GM21423 (cell line): ENCODE data around the gene CEP97.
A peak's percentile ranks its signal among the peaks of the same experiment; 100 is the strongest.
"Not testable (repeated sequence)": the region's sequence is repeated elsewhere in the genome, so short reads cannot be mapped to it uniquely, and the experiment has no call there.

Experiments used
- ATAC-seq: cut with Tn5 transposase; IDR thresholded peaks from one replicate; pipeline ENCODE4 v1.9.1; 2021; ENCODE audit warnings: mild to moderate bottlenecking, moderate library complexity; ENCODE audit not compliant: unreplicated experiment

CEP97 gene, protein sequence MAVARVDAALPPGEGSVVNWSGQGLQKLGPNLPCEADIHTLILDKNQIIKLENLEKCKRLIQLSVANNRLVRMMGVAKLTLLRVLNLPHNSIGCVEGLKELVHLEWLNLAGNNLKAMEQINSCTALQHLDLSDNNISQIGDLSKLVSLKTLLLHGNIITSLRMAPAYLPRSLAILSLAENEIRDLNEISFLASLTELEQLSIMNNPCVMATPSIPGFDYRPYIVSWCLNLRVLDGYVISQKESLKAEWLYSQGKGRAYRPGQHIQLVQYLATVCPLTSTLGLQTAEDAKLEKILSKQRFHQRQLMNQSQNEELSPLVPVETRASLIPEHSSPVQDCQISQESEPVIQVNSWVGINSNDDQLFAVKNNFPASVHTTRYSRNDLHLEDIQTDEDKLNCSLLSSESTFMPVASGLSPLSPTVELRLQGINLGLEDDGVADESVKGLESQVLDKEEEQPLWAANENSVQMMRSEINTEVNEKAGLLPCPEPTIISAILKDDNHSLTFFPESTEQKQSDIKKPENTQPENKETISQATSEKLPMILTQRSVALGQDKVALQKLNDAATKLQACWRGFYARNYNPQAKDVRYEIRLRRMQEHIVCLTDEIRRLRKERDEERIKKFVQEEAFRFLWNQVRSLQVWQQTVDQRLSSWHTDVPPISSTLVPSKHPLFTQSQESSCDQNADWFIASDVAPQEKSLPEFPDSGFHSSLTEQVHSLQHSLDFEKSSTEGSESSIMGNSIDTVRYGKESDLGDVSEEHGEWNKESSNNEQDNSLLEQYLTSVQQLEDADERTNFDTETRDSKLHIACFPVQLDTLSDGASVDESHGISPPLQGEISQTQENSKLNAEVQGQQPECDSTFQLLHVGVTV

DNA sequence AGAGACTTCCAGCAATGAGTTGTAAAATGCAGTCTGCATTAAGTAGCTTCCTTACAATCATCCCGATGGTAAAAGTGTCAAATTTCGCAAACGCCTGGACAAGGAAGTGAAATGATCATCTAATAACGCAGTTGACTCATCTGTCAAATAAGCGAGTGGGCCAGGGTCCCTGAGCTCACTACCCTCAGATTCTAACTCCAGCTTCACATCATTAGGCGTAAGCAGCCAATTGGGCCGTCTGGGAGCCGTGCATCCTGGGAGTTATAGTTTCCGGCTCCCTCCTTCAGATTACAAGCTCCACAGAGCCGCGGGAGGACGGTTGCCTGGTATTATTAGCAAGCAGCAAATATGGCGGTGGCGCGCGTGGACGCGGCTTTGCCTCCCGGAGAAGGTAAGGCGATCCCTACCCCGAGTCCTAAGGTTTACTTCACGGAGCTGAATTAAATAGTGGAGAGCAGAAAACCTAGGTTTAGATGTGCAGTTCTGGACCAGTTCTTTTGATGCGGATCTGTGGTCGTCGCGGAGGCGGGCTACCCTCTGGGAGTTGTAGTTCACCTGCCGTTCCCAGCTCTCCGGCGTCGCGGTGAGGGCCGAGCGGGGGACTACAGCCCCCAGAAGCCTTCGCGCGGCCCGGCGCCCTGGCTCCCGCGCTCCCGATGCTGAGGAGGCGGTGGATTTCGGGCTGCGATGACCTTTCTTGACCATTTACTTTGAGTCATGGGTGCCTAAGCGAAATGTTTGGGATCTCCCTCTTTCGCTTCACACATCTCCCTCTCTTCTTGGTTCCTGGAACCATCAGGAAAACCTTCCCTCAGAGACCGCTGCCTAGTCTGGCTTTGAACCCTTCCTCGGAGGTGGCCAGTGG is at the start of gene CEP97:
Gene CEP97 (plus strand): TSS at position 286 of the 865 bp plus-strand sequence. CDS start 63 bp downstream, at position 349.
- peak; percentile 88 for ATAC-seq

DNA sequence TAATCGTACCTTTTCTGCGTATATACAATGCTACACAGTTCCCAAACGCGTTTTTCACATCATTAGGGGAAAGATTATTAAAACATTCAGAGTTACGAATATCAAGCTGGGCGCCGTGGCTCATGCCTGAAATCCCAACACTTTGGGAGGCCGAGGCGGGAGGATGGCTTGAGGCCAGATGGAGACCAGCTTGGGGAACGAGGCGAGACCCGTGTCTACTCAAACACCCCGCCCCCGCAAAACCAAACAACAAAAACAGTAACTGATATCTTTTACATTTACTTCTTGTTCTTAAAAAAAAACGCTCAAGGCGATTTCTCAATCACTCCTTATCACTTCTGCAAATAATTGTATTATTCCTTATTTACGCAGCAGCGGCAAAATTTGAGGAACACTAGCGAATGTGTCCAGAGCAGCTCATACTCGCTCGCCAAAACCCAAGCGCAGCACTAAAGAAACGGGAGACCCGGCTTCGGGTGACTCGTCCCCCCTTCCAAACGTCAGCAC is 48.7 kb upstream of the CEP97 start:
- no peak for ATAC-seq

DNA sequence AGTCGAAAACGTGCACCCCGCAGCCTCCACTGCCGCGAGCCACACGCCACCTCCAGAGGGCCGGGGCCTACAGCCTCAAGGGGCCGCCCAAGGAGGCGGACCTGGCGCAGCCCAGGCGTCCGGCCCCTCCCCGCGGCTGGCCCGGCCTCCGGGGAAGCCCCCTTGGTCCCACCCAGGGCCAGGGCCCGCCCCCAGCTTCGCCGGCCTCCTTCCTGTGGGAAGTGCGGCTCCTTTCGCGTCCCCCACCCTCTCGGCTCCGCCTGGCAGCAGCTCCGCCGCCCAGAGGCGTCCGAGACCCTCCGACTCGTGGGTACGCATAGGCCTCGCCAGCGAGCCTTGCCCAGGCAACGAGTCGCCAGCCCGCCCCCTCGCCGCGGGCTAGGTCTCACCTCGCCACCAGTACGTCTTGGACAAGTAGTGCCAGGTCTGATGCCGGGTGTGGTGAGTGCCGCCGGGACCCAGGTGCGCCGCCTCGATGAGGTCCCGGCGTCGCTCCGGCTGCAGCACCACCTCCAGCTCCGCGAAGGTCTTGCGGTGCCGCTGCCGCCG is 48.1 kb upstream of the CEP97 start:
- peak; percentile 84 for ATAC-seq

DNA sequence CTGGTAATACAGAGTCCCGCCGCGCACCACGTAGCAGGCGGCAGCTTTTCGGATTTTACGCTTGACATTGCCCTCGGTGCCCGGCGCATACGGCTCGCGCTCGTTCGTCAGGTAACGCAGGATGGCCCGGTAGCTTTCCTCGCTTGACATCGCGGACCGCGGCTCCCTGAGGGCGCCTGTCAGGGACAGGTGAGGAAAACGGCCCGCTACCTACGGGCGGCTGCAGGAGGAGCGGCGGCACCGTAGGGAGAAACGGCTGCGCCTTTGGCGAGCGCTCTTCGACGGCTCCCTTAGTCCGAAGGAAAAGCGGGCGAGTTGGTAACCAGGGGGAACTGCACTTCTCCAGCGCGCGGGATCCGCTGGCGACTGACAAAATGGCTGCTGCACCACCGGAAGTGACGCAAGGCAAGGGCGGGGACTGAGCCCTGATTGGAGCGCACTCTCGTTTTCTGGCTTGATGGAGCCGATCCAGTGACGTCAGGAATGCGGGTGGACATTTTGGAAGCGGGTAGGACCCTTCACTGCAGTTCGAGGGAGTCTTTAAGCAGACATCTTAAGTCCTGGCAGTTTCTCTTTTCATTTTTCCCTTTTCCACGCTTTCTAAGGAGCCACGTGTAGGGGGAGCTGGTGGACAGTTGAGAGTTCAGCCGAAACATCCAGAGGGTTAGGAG is 47.5 kb upstream of the CEP97 start, which contains the start of gene ZBTB11:
Gene ZBTB11 (minus strand): TSS at position 368 of the 671 bp plus-strand sequence. CDS start 218 bp downstream, at position 150.
- peak; percentile 75 for ATAC-seq

DNA sequence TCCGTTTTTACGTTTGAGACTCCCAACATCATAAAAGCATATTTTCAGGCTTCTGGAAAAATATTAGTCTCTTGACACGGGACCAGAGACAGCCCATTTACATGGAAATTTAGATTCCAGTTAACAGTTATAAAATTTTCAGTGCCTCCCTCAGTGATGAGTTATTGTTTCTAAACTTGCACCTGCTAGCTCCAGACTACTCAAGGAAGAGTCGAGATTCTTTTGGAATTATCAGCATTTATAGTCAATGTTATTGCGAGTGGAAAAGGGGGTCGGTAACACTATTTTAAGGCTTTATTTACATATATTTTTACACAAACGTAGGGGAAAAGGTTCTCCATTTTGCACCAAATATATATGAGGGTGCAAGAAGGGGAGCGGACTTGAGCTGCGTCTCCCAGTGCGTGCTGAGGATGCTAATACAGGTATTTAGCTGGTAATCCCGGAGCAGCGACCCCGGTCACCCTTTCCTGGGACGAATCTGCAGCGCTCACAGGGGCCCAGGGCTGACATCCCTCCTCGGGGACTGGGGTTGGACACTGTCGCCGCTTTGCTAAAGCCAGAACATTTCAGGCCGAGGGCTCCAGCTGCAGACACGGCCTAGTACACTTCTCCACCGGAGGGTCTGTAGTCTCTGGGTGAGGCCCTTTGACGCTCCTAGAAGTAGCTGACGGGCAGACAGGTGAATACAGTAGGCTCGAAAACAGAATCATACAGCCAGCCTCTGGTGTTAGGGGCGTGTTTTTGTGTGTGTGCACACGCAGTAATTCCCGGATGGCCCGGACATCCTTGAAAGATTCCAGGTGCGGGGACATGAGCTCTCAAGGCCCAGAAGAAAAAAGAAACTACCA is 46.8 kb upstream of the CEP97 start:
- ATAC-seq, result no peak

DNA sequence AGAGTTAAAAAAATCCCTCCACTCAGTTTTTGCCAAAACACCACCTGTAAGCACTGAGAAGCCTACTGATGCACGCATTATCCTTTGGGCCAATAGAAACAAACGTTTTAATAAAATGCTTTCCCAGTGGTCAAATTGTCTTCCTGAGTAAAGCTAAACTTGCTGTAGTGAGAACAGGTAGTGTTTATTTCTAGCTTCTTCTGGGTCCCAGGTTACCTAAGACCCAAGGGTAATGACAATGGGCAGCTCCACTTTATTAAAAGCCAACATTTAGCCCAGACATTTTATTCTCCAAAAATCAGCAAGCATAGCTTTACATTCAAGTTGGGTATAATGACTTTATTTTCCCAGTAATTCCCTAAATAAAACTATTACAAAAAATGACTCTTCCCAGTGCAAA is 45.6 kb upstream of the CEP97 start:
- not testable (repeated sequence) for ATAC-seq

DNA sequence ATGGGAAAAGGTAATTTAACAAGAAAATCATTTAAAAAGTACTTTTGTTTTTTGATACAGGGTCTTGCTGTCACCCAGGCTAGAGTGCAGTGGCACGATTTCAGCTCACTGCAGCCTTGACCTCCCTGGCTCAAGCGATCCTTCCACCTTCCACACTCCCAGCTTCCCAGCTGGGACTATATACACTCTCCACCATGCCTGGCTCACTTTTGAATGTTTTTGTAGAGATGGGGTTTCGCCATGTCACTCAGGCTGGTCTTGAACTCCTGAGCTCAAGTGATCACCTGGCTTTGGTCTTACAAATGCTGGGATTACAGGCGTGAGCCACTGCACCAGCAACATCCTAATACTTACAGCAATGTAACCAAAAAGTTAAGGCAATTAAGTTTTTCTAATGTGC is 43.9 kb upstream of the CEP97 start:
- no peak for ATAC-seq

DNA sequence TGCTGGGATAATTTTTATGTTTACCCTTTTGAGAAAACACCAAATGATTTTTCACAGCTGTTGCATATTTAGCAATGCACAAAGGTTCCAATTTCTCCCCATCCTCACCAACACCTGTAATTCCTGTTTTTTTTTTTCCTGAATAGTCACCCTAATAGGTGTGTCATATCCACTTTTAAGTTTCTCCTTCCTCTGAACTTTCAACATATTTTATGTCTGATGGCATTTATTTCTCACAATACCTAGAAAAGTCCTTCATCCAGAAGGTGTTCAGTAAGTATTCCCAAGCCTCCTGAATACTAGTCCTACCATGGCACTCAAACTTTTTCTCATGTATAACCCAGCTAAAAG is 39.4 kb upstream of the CEP97 start:
- ATAC-seq, result no peak

DNA sequence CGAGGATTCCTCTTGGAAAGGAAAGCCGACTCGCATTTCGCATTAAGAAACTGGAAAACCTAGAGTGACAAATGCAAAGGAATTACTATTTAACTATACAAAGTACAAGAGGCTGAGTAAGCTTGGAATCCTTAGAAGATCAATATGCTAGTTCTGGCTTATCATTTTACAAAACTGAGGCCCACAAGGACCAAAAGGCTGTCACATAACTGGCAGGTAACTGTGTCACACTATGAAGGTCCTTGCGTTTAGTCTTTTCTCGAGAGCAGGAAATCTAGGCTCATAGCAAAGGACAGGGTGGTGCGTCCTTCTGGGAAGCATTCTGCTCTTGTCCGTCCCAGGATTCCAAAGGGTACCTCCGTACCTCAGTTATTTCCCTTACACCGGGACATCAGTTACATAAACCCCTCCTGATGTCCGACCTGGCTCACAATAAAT is 38.5 kb upstream of the CEP97 start:
- peak; percentile 2 for ATAC-seq

DNA sequence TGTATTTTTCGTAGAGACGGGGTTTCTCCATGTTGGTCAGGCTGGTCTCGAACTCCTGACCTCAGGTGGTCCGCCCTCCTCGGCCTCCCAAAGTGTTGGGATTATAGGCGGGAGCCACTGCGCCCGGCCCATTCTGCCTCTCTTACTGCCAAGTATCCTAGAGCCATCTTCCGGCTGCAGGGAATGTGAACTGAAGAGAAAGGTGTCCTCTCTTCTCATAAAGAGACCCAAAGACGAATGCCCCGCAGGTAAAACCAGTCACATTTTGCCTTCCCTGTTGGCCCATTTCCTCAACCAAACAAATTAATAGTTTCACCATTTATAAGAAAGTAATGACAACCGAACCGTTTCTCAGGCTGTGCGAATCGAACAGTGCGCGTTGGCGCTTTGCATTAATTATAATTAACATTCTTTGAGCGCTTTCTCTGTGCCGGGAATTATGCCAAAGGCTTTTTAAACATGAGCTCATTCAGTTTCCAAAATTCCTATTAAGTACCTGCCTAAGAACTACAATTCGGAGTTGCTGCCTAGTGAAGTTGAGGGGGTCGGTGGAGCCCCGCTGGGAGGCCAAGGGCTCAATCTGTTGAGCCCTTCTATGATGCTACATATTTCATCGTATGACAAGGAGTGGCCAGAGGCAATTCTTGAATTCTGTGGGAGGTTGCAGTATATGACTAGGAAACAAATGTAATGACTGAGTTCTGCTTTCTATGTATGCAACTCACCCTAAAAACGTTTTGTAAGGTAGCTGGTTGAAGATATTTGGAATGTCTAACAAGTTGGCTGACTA is 37.1 kb upstream of the CEP97 start:
- ATAC-seq, result no peak

DNA sequence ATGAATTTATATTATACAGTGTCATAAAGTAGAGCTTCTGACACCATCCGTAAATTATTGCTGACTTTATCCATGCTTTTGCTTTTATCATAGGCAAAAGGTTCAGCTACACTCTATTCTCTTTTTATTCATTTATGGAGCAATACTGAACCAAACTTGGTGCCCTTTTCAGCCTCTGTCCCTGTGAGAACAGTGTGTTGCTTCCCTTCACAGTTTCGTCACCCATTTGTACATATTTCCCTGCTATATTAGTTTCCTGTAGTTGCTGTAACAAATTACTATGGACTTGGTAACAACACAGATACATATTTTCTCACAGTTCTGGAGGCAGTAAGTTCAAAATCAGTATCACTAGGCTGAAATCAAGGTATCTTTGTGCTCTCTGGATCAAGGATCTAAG is 35.1 kb upstream of the CEP97 start:
- ATAC-seq, result no peak

DNA sequence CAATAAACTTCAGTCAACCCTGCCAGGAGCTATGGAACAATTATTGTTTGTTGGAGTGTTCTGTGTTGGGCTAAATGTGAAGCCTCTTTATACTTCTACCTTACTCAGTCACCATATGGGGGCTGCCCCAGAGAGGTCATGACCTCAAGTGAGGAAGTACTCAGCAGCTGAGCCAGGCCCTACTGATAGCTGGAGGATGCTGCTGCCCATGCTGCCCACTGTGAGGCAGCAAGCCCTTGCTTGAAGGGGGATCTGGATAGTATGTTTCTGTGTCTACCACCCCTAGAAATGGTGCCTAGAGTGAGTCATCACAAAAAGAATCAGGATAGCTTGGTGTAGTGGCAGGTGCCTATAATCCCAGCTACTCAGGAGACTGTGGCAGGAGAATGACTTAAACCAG is 33.4 kb upstream of the CEP97 start:
- ATAC-seq, result peak; percentile 38

DNA sequence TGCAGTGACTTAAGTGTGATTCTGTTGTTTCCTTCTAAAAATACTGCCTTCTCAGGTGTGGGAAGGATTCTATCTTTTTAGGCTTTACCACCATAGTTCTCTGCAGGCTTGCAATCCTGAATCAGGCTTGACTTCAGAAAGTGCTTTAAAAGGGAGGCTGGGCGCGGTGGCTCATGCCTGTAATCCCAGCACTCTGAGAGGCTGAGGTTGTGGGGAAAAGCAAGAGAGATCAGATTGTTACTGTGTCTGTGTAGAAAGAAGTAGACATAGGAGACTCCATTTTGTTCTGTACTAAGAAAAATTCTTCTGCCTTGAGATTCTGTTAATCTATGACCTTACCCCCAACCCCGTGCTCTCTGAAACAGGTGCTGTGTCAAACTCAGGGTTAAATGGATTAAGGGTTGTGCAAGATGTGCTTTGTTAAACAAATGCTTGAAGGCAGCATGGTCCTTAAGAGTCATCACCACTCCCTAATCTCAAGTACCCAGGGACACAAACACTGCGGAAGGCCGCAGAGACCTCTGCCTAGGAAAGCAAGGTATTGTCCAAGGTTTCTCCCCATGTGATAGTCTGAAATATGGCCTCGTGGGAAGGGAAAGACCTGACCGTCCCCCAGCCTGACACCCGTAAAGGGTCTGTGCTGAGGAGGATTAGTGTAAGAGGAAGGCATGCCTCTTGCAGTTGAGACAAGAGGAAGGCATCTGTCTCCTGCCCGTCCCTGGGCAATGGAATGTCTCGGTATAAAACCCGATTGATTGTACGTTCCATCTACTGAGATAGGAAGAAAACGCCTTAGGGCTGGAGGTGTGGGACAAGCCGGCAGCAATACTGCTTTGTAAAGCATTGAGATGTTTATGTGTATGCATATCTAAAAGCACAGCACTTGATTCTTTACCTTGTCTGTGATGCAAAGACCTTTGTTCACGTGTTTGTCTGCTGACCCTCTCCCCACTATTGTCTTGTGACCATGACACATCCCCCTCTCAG is 32.4 kb upstream of the CEP97 start:
- not testable (repeated sequence) for ATAC-seq

DNA sequence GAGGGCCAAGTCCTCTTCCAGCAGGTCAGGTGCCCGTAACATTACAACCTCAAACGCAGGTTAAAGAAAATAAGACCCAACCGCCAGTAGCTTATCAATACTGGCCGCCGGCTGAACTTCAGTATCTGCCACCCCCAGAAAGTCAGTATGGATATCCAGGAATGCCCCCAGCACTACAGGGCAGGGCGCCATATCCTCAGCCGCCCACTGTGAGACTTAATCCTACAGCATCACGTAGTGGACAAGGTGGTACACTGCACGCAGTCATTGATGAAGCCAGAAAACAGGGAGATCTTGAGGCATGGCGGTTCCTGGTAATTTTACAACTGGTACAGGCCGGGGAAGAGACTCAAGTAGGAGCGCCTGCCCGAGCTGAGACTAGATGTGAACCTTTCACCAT is 30.9 kb upstream of the CEP97 start:
- ATAC-seq, result peak; percentile 63

DNA sequence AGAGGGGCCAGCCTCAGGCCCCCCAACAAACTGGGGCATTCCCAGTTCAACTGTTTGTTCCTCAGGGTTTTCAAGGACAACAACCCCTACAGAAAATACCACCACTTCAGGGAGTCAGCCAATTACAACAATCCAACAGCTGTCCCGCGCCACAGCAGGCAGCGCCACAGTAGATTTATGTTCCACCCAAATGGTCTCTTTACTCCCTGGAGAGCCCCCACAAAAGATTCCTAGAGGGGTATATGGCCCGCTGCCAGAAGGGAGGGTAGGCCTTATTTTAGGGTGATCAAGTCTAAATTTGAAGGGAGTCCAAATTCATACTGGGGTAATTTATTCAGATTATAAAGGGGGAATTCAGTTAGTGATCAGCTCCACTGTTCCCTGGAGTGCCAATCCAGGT is 29.6 kb upstream of the CEP97 start:
- not testable (repeated sequence) for ATAC-seq

DNA sequence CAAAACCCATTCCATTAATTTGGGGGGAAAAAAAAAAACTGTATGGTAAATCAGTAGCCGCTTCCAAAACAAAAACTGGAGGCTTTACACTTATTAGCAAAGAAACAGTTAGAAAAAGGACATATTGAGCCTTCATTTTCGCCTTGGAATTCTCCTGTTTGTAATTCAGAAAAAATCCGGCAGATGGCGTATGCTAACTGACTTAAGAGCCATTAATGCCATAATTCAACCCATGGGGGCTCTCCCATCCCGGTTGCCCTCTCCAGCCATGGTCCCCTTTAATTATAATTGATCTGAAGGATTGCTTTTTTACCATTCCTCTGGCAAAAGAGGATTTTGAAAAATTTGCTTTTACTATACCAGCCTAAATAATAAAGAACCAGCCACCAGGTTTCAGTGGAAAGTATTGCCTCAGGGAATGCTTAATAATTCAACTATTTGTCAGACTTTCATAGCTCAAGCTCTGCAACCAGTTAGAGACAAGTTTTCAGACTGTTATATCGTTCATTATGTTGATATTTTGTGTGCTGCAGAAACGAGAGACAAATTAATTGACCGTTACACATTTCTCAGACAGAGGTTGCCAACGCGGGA is 28.5 kb upstream of the CEP97 start:
- no peak for ATAC-seq
